ENCODE results near the gene IL10RA.

GRCh38 chr11:118017631-118018315 lies 31.6 kb downstream of the IL10RA start:
- no peak for TF ChIP-seq CTCF (IDR thresholded peaks at IDR 0.05; ENCODE audit: low read length)
- no peak for TF ChIP-seq EZH2 (IDR thresholded peaks at IDR 0.05; ENCODE audit: borderline replicate concordance, low read length)
